GM19395 (cell line): ENCODE results near the gene TTC21A.

ENCODE experiments used
- ATAC-seq: cut with Tn5 transposase; IDR thresholded peaks from one replicate; pipeline ENCODE4 v1.9.1; 2021; ENCODE audit warnings: mild to moderate bottlenecking, moderate library complexity; ENCODE audit not compliant: unreplicated experiment

TTC21A gene

DNA sequence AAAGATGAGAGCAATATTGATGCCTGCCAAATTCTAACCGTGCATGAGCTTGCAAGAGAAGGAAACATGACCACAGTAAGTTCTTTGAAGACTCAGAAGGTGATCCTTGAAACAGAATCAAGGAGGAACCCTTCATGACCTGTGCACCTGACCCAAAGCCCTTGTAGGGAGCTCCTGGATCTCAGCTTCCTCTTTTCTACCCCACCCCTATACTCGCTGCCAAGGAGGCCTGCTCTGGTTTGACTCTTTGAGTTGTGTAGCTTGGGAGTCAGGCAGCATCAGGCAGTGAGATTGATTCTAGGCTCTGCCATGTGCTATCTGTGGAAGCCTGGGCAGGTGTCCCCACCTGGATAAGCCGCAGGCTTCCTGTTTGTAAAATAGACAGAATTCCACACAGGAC, 10.6 kb downstream of the TTC21A start:
- ATAC-seq: no peak

DNA sequence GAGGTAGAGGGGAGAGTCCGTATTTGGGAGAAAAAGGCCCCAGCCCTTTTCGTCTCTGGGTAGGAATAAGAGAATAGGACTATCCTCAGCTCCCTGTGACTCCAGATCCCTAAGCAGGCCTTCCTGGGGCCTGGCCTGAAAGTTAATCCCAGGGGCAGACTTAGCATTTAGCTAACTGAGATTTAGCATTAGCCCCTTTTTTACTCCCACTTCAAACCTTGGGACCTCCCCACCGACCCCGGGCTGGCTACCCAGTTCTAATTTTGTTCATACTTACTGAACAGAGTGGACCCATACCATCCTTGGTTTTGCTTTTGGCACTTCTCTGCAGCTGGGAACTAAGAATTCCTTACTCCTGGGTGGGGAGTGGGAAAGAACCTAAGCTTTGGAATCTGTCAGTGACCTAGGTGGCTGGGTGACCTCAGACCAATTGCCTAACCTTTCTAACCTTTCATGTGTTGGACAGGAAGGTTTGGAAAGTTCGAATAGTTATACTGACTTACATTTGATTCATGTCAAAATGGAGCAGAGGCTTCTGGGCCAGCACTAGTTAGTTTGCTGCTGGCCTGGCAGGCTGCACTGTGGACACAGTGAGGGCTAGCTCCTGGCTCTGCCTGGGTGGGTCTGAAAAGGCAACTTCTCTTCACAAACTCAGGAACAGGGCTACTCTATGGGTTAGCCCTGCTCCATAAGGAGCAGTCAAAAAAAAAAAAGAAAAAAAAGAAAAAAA, 11.6 kb downstream of the TTC21A start:
- ATAC-seq: no peak

- no peak for ATAC-seq
These were observed 14.1 kb downstream of the TTC21A start for GRCh38 chr3:39121621-39122020.

DNA sequence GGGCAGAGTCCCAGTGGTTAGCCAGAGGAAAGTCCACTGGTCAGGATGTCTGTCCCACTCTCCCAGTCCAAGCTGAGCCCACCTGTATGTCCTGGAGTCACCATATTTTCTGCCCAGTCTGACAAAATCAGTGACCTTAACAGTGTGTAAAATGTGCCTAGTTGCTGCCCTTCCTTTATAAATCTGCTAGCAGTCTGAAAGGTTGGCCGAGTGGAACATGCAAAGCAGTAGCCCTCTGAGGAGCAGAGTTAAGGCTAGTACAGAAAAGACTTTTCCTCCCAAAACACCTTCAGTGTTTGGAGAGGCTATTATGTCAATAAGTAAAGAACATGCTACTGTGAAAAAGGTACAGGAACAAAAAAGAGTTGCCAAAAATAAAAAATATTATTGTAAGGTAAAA, 15.3 kb downstream of the TTC21A start:
- ATAC-seq: peak; percentile 66

DNA sequence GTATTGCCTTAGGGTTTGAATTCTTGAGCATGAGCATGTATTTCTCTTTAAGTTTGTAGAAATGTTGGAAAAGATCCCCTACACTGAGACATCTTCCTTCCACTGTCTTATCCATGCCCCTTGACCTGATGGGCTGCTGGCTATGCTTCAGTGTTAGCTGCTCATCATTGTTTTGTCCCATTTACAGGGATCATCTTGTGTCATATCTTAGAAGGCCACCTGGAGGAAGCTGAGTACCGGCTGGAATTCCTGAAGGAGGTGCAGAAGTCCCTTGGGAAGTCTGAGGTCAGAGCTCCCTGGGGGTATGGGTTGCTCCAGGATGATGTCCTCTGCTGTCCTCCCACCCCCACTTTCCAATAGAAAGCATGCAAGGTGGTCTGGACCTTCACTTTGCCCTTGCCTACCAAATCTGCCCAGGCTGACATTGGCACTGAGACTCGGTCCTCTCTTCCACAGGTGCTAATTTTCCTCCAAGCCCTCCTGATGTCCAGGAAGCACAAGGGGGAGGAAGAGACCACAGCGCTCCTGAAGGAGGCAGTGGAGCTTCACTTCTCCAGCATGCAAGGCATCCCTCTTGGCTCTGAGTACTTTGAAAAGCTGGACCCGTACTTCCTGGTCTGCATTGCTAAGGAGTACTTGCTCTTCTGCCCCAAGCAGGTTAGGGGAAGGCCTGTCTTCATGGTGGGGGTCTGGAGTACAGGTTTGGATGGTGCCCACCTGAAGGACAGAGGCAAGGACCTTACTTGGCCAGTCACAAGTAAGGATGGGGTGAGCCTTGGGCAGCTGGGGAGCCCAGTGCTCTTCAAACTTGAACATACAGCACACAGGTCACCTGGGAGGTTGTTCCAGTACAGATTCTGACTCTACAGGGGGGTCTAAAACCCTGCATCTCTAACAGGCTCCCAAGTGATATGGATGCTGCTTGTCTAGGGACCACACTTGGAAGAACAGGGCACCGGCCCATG, 17.7 kb downstream of the TTC21A start:
- ATAC-seq: no peak

GRCh38 chr3:39125841-39126500, 18.5 kb downstream of the TTC21A start:
- no peak for ATAC-seq

- ATAC-seq: no peak
These were observed 19.1 kb downstream of the TTC21A start for GRCh38 chr3:39126532-39127071.

- ATAC-seq: no peak
These were observed 19.9 kb downstream of the TTC21A start for GRCh38 chr3:39127269-39127907.

DNA sequence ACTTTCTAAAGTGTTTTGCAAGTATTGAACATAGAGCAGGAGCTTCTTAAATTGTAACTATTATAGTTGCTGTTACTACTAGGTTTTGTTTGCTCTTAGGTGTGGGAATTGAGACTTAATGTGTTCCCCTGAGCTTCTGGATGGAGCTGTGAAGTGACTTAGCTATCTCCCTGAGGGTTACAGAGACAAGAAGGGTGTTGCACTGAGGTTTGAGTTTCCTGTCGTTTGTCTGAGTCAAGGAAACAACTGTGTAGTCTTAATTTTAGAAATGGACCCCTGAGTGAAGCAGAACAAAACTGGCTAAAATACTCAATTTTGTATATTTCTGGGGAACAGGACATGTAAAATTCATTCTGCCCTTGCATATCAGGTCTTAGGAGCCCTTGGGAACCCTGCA, 20.4 kb downstream of the TTC21A start:
- ATAC-seq: no peak

DNA sequence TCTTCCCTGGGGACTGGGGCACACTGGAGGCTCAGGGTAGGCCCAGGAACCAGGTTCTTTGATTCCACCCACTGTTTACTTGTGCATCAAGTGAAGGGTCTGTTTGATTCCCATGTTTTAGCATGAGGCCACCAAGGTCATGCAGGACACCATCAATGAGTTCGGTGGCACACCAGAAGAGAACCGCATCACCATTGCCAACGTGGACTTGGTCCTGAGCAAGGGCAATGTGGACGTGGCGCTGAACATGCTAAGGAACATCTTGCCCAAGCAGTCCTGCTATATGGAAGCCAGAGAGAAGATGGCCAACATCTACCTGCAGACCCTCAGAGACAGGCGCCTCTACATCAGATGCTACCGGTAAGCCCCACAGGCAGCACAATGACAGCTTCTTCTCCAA, 21.5 kb downstream of the TTC21A start:
- ATAC-seq: no peak

DNA sequence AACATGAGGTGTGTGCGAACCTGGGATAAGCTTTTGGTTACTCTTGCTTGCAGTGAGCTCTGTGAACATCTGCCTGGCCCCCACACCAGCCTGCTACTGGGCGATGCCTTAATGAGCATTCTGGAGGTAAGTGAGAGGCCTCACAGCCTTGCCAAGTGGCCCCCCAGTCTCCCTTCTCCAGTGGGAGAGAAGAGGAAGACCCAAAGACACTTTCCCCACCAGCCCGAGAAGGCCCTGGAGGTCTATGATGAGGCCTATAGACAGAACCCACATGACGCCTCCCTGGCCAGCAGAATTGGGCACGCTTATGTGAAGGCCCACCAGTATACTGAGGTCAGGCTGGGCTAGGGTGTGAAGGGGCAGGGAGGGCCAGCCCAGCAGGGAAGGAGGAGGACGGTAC, 22.5 kb downstream of the TTC21A start:
- ATAC-seq: no peak

GRCh38 chr3:39130693-39131265, 23.3 kb downstream of the TTC21A start:
- ATAC-seq: no peak

DNA sequence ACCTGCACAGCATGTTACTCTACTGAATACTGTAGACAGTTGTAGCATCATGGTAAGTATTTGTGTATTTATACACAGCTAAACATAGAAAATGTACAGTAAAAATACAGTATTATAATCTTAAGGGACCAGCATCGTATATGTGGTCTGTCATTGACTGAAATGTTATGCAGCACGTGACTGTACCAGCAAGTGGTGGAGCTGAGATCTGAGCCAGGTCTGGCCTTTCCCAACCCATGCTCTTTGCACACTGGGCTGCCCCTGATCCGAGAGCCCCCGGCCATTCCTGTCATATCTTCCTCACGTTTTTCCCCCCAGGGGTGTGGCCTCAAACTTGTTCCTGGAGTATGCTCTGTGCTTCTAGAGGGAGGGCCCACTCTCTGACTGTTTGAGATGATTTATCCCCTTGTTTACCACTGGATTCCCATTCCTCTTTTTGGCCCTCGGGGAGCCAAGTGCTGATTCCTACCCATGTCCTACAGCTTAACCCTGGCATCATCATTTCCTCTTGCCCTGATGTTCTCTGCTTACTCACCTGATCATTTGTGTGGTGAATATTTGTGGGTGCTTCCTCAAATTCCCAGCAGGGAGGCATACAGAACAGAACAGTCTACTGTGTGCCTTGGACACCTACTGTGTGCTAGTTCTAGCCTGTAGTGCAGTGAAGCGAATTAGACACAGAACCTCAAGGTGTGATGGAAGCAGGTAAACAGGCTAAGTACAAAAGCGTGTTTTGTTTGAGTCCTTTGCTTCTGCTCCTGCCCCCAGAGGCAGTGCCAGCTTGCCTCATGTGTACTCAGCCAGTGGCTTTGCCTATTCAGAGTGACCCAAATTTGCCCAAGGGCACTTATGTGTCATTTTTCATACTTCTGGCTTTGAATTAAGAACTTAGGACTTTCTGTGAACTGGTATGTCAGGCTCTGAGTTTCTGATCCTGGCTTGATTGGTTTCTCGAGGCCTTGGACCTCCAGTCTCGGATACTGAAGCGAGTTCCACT, 24.9 kb downstream of the TTC21A start:
- no peak for ATAC-seq

DNA sequence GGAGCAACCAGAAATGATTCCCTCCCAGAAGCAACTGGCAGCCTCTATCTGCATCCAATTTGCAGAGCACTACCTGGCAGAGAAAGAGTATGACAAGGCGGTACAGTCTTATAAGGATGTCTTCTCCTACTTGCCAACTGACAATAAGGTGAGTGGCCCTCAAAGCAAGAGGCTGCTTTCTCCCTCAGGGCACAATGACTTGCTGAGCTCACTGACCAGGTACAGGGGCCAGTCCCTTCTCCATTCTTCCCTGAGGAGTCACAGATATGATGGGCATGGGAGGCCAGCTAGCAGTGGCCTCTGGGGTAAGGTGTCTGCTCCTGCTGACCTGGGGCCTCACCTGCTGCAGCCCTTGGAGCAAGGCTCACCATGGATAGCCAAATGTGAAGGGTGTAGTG, 25.6 kb downstream of the TTC21A start:
- no peak for ATAC-seq

DNA sequence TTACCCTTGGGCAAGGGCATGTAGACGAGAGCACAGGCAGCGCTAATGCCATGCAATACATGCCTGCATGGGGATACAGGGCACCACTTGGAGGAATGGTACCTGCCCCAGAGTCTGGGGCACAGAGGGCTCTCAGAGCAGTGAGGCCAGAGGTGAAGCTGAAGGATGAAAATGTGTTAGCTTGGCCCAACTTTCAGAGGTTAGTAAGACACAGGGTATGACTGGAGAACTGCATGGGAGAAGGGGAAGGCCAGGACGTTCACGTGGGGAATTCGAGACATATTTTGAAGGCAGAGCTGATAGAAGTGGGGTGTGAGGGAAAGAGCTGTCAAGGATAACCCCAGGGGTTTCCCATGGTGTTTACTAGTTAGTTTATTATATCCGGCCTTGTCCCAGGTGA, 26.3 kb downstream of the TTC21A start:
- no peak for ATAC-seq

GRCh38 chr3:39134305-39134704, 26.8 kb downstream of the TTC21A start:
- ATAC-seq: no peak

GRCh38 chr3:39135170-39135805, 27.8 kb downstream of the TTC21A start:
- no peak for ATAC-seq

- no peak for ATAC-seq
These were observed 29.3 kb downstream of the TTC21A start for GRCh38 chr3:39136533-39137434.
